Activated CD8-positive, alpha-beta memory T cell treated with anti-CD3 and anti-CD28 coated beads for 4 hours (primary cell): ENCODE measurements around the gene TMEM51.

Experiments
- DNase-seq, 2 donors: peaks; one replicate each; pipeline ENCODE4 v3.0.0-alpha.2; 2020; ENCODE audit warnings: low read depth in 2 of 2

Gene TMEM51

GRCh38 chr1:15215116-15215515 lies 61.6 kb downstream of the TMEM51 start:
- DNase-seq: no peak

- no peak for DNase-seq
Observed at GRCh38 chr1:15217654-15218053, 64.1 kb downstream of the TMEM51 start.

GRCh38 chr1:15218287-15219279 lies 65.0 kb downstream of the TMEM51 start:
- no peak for DNase-seq

- DNase-seq: no peak
Observed at GRCh38 chr1:15219280-15220023, 65.9 kb downstream of the TMEM51 start.

GRCh38 chr1:15220024-15220392 lies 66.5 kb downstream of the TMEM51 start:
- no peak for DNase-seq

GRCh38 chr1:15220825-15221431 lies 67.4 kb downstream of the TMEM51 start:
- no peak for DNase-seq

GRCh38 chr1:15222653-15223303 lies 69.2 kb downstream of the TMEM51 start:
- DNase-seq: no peak

GRCh38 chr1:15224259-15224869 lies 70.8 kb downstream of the TMEM51 start:
- DNase-seq: no peak

- no peak for DNase-seq
Observed at GRCh38 chr1:15224974-15225373, 71.4 kb downstream of the TMEM51 start.

GRCh38 chr1:15225461-15225860 lies 71.9 kb downstream of the TMEM51 start:
- no peak for DNase-seq

GRCh38 chr1:15226388-15227255 lies 73.1 kb downstream of the TMEM51 start:
- no peak for DNase-seq

GRCh38 chr1:15229707-15230131 lies 76.2 kb downstream of the TMEM51 start:
- no peak for DNase-seq

GRCh38 chr1:15231714-15232201 lies 78.2 kb downstream of the TMEM51 start:
- DNase-seq: no peak

- no peak for DNase-seq
Observed at GRCh38 chr1:15233689-15234088, 80.1 kb downstream of the TMEM51 start.

GRCh38 chr1:15236321-15236721 lies 82.8 kb downstream of the TMEM51 start:
- no peak for DNase-seq

GRCh38 chr1:15236746-15237145 lies 83.2 kb downstream of the TMEM51 start:
- no peak for DNase-seq

GRCh38 chr1:15238789-15239188 lies 85.2 kb downstream of the TMEM51 start:
- no peak for DNase-seq

- DNase-seq: no peak
Observed at GRCh38 chr1:15242766-15243165, 89.2 kb downstream of the TMEM51 start.

GRCh38 chr1:15243275-15244043 lies 89.9 kb downstream of the TMEM51 start:
- no peak for DNase-seq
